ENCODE measurements around the gene C22orf31.
"Not testable (repeated sequence)": the region's sequence is repeated elsewhere in the genome, so short reads cannot be mapped to it uniquely, and the experiment has no call there.

The C22orf31 gene

GRCh38 chr22:29055192-29055830, 6.3 kb downstream of the C22orf31 start:
- DNase-seq (ENCODE audit: low read depth) = no peak

GRCh38 chr22:29054251-29054767, 7.3 kb downstream of the C22orf31 start:
- DNase-seq (ENCODE audit: low read depth) = no peak

- DNase-seq (ENCODE audit: low read depth) = no peak
These were observed 8.5 kb downstream of the C22orf31 start for GRCh38 chr22:29053048-29053702.

GRCh38 chr22:29050457-29050856, 11.2 kb downstream of the C22orf31 start:
- no peak for DNase-seq (ENCODE audit: low read depth)

GRCh38 chr22:29049655-29050263, 11.9 kb downstream of the C22orf31 start:
- DNase-seq (ENCODE audit: low read depth) = no peak

GRCh38 chr22:29048822-29049654, 12.6 kb downstream of the C22orf31 start:
- DNase-seq (ENCODE audit: low read depth) = no peak

GRCh38 chr22:29044657-29045176, 16.9 kb downstream of the C22orf31 start:
- DNase-seq (ENCODE audit: low read depth) = no peak

GRCh38 chr22:29043906-29044575, 17.6 kb downstream of the C22orf31 start:
- DNase-seq (ENCODE audit: low read depth) = no peak

GRCh38 chr22:29041408-29041807, 20.2 kb downstream of the C22orf31 start:
- DNase-seq (ENCODE audit: low read depth) = no peak

- DNase-seq (ENCODE audit: low read depth) = peak; percentile 55
These were observed 21.0 kb downstream of the C22orf31 start for GRCh38 chr22:29040385-29041275.

GRCh38 chr22:29039684-29040083, 21.9 kb downstream of the C22orf31 start:
- DNase-seq (ENCODE audit: low read depth) = not testable (repeated sequence)

- DNase-seq (ENCODE audit: low read depth) = no peak
These were observed 22.5 kb downstream of the C22orf31 start for GRCh38 chr22:29039148-29039547.

GRCh38 chr22:29037340-29037932, 24.2 kb downstream of the C22orf31 start:
- no peak for DNase-seq (ENCODE audit: low read depth)

GRCh38 chr22:29032584-29032983, 29.0 kb downstream of the C22orf31 start:
- DNase-seq (ENCODE audit: low read depth) = no peak

- DNase-seq (ENCODE audit: low read depth) = no peak
These were observed 29.6 kb downstream of the C22orf31 start for GRCh38 chr22:29032014-29032475.

- DNase-seq (ENCODE audit: low read depth) = no peak
These were observed 30.2 kb downstream of the C22orf31 start for GRCh38 chr22:29031227-29032011.

- no peak for DNase-seq (ENCODE audit: low read depth)
These were observed 30.9 kb downstream of the C22orf31 start for GRCh38 chr22:29030618-29031226.

GRCh38 chr22:29030016-29030617, 31.5 kb downstream of the C22orf31 start:
- DNase-seq (ENCODE audit: low read depth) = no peak

Data from activated T-cell treated with anti-CD3 and anti-CD28 coated beads for 1 hour (primary cell).